AG09309 (cell line): ENCODE data around the gene NCKIPSD.

Experiments used
- DNase-seq: peaks from one replicate; pipeline ENCODE4 v3.0.0-alpha.2; 2010; ENCODE audit warnings: low read depth
- H3K4me3 ChIP-seq: 2 replicates; pipeline ENCODE4 v1.5.1; 2011; ENCODE audit warnings: mild to moderate bottlenecking, low read depth, low read length, moderate library complexity; ENCODE audit not compliant: control insufficient read depth
- TF ChIP-seq, protein P1 (sequence below): IDR thresholded peaks from 2 replicates; pipeline ENCODE4 v1.5.1; 2011; ENCODE audit warnings: mild to moderate bottlenecking, low read depth, low read length, inconsistent platforms; ENCODE audit not compliant: insufficient read depth, control insufficient read depth; ENCODE audit errors: missing control alignments

NCKIPSD gene

DNA sequence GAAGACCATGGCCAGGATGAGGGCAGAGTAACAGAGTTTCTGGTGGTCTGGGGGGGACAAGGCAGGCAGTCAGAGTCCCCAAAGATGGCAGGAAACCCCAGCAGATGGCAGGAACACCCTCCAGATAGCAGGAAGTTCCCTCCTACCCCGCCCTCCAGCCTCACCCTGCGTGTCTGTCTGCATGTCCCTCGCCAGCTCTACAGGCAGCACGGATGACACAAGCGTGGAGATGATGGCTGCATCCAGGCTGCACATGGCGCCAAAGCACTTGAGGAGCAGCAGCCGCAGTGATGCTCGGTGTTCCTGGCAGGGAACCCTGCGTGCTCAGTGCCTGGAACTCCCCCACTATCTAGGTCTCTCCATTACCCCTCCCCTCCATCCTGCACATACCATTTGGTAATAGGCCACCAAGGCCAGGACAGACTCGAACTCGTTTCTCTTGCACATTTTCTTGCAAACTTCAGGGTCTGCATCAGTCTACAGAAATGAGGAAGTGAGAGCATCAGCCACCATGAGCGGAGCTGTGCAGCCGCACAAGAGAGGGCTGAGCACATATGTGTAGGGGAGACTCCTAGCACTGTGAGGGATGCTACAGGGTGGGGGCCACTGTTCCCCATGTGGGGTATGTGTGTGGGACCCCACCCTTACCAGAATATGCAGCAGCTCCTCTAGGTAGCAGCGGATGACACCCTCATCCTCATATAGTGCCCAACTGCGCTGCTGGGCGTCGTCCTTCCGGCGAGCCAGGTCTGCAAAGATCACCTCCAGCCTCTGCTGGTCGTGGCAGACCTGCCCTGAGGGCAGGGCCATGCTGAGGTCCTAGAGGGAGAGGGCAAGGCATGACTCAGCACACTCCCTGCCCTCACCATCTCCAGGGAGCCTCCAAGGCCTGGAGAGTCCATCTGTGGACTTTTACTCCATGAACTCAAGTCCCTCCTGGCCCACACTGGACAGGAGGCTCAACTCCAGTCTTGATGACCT lies 6.0 kb downstream of the NCKIPSD start:
- DNase-seq: no peak
- TF ChIP-seq, protein P1, sequence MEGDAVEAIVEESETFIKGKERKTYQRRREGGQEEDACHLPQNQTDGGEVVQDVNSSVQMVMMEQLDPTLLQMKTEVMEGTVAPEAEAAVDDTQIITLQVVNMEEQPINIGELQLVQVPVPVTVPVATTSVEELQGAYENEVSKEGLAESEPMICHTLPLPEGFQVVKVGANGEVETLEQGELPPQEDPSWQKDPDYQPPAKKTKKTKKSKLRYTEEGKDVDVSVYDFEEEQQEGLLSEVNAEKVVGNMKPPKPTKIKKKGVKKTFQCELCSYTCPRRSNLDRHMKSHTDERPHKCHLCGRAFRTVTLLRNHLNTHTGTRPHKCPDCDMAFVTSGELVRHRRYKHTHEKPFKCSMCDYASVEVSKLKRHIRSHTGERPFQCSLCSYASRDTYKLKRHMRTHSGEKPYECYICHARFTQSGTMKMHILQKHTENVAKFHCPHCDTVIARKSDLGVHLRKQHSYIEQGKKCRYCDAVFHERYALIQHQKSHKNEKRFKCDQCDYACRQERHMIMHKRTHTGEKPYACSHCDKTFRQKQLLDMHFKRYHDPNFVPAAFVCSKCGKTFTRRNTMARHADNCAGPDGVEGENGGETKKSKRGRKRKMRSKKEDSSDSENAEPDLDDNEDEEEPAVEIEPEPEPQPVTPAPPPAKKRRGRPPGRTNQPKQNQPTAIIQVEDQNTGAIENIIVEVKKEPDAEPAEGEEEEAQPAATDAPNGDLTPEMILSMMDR: no peak
- no peak overlapping the region for H3K4me3 ChIP-seq

DNA sequence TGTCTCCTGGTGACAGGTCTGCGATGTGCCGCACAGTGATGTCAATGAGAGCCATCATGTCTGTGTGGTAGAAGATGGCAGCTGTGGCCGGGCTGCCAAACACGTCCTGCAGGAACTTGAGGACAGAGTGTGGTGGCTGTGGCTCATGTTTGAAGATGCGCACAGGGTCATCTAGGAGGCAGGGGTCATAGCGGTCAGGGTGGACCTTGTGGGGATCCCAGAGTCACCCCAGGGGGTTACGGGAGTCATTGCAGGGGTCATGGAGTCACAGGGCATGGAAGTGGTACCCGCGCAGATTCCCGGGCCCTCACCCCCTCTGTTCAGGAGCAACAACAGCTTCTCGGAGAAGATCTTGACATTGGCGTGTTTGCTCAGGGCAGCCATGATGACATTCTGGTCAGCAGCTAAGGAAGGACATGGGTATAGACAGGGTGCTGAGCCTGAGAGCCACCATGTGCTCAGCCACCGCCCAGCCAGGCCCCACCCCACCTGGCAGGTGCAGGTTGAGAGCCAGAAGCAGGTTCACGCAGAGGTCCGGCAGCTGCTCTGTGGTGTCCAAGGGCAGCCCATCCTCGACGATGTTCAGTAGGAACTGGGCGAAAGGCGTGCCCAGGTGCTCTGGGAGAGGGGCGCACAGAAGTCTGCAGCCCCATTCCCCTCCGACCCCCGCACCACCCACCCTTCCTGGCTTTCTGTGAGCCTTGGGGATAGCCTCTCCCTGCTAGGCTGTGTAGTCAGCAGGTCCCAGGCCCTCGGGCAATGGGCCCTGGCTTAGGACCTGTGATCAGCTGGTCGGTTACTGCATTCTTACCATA lies 6.9 kb downstream of the NCKIPSD start:
- DNase-seq: no peak
- TF ChIP-seq, protein P1: no peak
- no peak overlapping the region for H3K4me3 ChIP-seq

DNA sequence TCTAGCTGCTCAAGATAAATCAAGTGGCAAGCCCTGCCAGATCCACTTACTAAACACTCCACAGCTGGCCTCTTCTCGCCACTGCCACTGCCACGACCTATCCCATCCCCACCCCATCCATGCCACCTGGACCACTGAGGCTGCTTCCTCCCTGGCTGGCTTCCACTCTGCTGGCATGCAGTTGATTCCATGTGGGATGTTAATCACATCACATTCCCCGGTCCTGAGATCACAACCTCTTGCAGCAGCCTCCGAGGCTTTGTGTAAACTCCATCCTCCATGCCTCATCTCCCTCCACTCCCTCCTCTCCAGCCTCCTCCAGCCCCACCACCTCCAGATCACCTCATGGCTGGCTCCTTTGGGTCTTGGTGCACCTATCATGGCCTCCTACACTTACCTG lies 7.7 kb downstream of the NCKIPSD start:
- TF ChIP-seq, protein P1: no peak
- no peak for DNase-seq
- no peak overlapping the region for H3K4me3 ChIP-seq

DNA sequence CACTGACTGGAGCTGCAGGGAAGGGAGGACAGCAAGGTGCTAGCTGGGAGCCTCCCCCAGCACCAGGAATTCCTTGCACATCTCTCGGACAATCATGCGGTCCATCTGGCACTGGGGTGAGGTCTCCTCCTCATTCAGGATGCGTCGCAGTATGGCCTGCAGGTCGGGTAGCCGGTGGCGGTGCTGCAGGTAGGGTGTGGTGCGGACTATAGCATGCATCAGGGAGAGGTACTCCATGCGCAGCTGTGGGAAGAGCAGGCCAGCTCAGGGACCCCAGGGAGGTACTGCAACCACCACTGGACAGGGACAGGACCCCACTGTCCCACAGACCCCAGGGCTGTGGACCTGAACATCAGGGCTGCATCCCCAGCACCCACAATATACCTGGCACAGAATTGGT lies 11.2 kb downstream of the NCKIPSD start:
- DNase-seq: no peak
- TF ChIP-seq, protein P1: no peak

DNA sequence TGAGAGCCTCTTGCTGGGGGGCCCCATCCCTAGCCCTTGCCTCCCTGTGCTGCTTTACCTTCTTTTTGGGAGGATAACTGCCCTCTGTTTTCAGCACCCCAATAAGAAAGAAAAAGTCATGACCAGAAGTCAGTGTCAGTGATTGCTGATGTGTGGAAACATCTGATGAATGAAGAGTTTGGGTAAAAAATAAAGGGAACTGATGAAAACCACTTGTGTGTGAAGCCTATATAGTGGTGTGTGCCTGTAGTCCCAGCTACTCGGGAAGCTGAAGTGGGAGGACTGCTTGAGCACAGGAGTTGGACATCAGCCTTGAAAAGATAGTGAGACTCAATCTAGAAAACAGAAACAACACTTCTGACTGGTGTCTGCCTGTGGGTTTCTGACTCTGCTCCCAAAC lies 13.2 kb downstream of the NCKIPSD start:
- DNase-seq: no peak
- TF ChIP-seq, protein P1: no peak
- no peak overlapping the region for H3K4me3 ChIP-seq

More for the DNA sequence above, 11.2 kb downstream of the NCKIPSD start:
- no peak overlapping the region for H3K4me3 ChIP-seq

DNA sequence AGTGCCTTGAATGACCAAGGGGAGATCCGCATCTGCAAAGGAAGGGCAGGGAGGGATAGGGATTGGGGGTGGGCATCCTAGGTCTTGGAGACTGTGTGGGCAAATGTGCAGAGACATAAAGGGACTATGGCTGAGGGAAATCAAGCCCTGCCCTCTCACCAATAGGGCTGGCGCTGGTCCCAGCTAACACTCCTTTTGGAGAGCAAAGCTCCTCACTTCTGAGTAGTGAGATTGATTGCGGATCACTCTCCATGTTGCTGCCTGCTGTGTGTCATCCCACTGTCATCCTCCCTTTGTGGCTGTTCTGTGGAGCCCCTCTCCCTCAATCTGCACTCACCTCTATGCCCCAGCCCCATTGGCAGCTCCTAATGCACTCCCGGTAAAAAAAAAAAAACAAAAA lies 20.8 kb downstream of the NCKIPSD start:
- no peak for DNase-seq
- TF ChIP-seq, protein P1: no peak
- H3K4me3 ChIP-seq: no peak overlapping the region
